Measurements from ENCODE around the gene AARS1.

- TF ChIP-seq CTCF (IDR thresholded peaks at IDR 0.05; ENCODE audit: poor library complexity) (no peak), EZH2phosphoT487 (IDR thresholded peaks at IDR 0.05; ENCODE audit: low read depth, severe bottlenecking, unreplicated experiment) (no peak)
These were observed 13.4 kb upstream of the AARS1 start for GRCh38 chr16:70302745-70303144.

All from hepatocyte (in vitro differentiated cells).